ENCODE data around the gene CDH23.

- TF ChIP-seq FOXK2 (IDR thresholded peaks at IDR 0.05) (no peak), CTBP1 (IDR thresholded peaks at IDR 0.05; ENCODE audit: borderline replicate concordance) (no peak), FOXA1 (IDR thresholded peaks at IDR 0.05) (no peak), BHLHE40 (IDR thresholded peaks at IDR 0.05; ENCODE audit: borderline replicate concordance) (no peak), SP1 (IDR thresholded peaks at IDR 0.05) (no peak)
These were observed 448.0 kb downstream of the CDH23 start for GRCh38 chr10:71844695-71845094.

Measured in HEK293T (cell line).